NK-92 treated with Interleukin-12 subunit alpha and Interleukin-12 subunit beta, amount 100 ng/mL, for 24 hours (cell line): ENCODE measurements around the gene ARFGAP3.

ENCODE experiments used
- DNase-seq: peaks from one replicate; lab custom pipeline; 2025; lab: John Stamatoyannopoulos, UW

The ARFGAP3 gene

GRCh38 chr22:42819412-42820044 lies 37.5 kb downstream of the ARFGAP3 start:
- no peak for DNase-seq

GRCh38 chr22:42817556-42817955 lies 39.5 kb downstream of the ARFGAP3 start:
- DNase-seq: no peak

GRCh38 chr22:42816336-42816735 lies 40.7 kb downstream of the ARFGAP3 start:
- no peak for DNase-seq

DNA sequence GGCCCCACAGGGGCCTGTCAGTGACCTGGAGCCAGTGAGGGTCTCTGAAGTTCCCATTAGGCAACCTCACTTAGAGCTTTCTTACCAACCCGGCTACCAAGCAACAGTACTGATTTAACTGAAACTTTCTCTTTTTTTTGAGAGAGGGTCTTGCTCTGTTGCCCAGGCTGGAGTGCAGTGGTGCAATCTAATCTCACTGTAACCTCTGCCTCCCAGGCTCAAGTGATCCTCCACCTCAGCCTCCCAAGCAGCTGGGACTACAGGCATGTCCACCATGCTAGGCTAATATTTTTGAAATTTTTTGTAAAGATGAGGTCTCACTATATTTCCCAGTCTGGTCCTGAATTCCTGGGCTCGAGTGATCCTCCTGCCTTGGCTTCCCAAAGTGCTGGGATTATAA lies 42.5 kb downstream of the ARFGAP3 start:
- DNase-seq: no peak

DNA sequence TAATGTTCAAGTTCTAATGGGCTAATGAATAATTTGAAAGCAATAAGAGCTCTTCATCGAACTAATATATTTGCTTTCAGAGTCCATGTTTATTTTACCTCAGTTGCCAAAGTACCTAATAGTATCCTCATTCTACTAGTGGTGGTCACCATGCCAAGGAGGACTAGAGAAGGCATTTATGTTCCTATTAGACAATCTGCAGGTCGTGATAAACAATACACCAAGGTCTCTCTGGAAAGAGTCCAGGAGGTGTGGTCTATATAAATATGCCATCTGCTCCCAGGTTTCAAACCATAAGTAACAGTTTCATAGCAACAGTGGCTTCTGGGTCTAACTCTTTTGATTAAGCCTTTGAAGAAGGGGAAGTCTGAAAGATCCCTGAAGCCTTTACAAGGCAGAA lies 42.9 kb downstream of the ARFGAP3 start:
- DNase-seq: no peak

DNA sequence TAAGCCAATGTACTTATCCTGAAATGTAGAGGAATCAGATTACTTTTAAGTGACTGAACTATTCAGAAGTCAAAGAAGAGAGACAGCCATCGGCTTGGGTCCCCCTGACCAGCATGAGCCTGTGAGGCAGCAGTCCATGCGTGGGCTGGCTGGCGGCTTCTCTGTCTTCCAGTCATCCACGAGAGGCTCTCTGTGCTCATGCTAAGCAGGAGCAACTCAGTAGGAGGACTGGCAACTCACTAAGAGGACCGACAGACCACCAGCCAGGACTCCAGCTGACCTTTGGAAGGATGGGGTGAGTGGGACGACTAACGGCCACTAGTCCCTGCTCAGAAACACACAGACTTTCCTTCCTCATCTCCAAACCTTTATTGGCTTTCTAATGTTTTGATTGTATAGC lies 43.6 kb downstream of the ARFGAP3 start:
- DNase-seq: no peak

GRCh38 chr22:42811459-42811858 lies 45.6 kb downstream of the ARFGAP3 start:
- no peak for DNase-seq

DNA sequence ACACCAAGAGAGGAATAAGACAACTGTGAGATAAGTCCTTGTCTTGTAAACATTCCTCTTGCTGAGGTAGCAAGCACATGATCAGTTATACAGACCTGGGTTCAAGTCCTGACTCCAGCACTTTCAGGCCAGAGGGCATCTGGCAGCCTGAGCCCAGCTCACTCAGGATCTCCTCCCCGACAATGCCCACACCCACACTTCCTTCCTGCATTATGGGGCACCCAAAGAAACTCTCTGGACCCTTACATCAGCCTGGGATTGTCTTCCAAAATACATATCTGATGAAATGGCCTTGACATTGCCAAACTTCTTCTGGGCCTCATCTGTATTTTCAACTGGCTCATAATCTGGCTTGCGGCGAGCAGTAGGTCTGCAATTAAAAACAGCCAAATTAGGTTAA lies 48.6 kb downstream of the ARFGAP3 start:
- no peak for DNase-seq

GRCh38 chr22:42807185-42807584 lies 49.9 kb downstream of the ARFGAP3 start:
- no peak for DNase-seq

- DNase-seq: no peak
Observed at GRCh38 chr22:42805998-42806830, 50.9 kb downstream of the ARFGAP3 start.

DNA sequence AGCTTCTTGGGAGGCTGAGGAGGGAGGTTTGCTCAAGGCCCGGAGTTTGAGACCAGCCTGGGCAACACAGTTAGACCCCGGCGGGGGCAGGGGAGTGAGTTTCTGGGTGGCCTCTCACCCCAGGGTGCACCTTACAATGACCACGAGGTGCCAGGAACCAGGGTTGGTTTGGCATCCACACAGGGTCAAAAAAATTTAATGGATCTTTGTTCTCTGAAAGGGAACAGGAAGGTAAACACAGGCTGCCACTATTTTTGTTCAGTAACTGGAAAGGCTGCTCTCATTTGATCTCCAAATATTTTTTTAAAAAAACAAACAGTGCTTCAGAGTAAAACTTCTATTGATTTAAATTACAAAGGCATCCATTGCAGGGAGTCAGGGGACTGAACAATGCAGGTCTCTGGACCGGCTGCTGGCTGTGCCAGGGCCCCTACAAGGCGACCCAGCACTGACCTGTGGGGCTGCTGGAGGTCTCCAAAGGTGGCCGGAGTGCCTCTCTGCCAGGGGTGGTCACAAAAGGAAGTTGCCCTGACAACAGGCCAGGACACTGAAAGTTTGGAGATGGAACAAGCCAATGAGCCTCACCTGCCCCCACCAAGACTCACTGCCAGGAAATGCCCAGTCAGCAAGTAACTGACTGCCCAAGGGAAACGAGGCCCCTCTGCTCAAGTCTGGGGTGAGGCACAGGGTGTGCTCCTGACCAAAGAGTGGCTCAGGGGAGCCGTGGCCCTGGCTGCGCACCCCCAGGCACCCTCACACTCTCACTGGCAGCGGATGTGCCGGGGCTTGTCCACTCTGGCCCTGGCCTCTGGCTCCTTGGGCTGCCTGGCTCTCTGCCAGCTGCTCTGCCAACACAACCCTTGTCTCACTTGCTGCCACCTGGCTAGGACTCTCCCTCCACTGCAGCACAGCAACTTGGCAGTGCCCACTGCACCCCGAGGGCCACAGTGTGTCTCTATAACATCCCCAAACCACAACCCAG lies 51.8 kb downstream of the ARFGAP3 start:
- DNase-seq: no peak

DNA sequence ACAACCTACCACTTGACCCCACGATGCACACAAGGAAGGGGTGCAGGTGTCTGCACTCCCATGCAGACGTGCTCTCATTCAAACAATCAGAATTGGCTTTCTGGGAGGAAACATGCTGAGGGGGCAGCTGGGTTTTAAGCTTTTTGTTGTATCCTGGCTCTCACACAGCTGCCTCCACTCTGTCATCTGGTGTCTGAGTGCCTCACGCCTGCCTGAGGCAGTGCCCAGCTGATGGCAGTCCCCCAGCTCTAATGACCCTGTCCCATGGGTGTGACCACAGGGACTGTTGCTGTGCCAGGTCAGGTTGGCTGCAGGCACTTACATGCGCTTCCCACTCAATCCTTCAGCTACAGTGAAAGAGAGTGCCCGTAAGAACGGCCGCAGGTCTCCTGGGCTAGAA lies 53.7 kb downstream of the ARFGAP3 start:
- no peak for DNase-seq

- DNase-seq: no peak
Observed at GRCh38 chr22:42801252-42802080, 55.6 kb downstream of the ARFGAP3 start.

DNA sequence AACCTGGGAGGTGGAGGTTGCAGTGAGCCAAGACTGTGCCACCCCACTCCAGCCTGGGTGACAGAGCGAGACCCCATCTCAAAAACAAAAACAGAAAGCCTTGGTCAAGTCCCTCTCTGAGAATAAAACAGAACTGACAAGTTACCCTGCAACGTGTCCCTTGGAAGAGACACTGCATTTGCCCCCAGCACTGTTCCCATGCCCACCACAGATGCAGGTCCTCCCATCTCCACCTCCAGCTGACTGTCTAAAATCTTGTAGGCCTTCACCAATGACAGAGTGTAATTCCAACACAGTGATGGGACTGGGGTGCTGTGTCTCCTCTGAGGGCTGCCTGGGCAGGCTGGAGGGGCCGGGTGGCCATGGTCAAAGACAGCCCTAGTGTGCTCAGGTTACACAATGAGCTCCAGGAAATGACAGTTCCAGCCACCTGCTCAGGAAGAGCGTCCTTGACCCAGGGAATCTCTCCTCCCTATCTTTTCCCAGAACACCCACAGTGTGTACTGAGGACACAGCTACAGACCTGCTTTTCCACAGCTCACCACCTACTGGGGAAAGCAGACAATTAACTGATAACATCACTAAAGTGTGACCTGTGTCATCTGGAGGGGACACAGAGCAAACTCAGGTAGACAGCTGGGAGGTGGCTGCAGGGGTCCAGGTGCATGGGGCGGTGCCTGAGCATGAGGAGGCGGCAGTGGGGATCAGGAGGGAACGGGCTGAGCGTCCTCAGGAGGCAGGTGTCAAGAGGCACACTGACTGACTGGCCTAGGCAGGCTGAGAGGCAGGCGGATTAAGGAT lies 56.4 kb downstream of the ARFGAP3 start:
- no peak for DNase-seq

- no peak for DNase-seq
Observed at GRCh38 chr22:42799461-42800405, 57.3 kb downstream of the ARFGAP3 start.

GRCh38 chr22:42799061-42799460 lies 58.0 kb downstream of the ARFGAP3 start:
- DNase-seq: no peak

GRCh38 chr22:42797011-42797410 lies 60.1 kb downstream of the ARFGAP3 start:
- DNase-seq: no peak

GRCh38 chr22:42796081-42796480 lies 61.0 kb downstream of the ARFGAP3 start:
- DNase-seq: no peak
